Central memory CD8-positive, alpha-beta T cell (primary cell): ENCODE data around the gene AGA.

Experiments
- ATAC-seq: fragments of 150-1000 bp; cut with Tn5 transposase; replicated peaks from 2 replicates; pipeline ENCODE4 v1.10.0; 2022; ENCODE audit warnings: mild to moderate bottlenecking, moderate FRiP score, moderate number of reproducible peaks; ENCODE audit not compliant: poor library complexity, severe bottlenecking; ENCODE audit errors: extremely low read depth
- DNase-seq, 2 donors: peaks; one replicate each; pipeline ENCODE4 v3.0.0; 2021; ENCODE audit warnings: low spot score in 2 of 2
- H3K27ac Mint-ChIP-seq: one replicate; pipeline ENCODE4 v1.8.0; 2022; ENCODE audit warnings: low read depth, mild to moderate bottlenecking, moderate library complexity, mixed read lengths
- H3K27me3 Mint-ChIP-seq: one replicate; pipeline ENCODE4 v1.8.0; 2022; ENCODE audit warnings: mixed read lengths
- H3K36me3 Mint-ChIP-seq: one replicate; pipeline ENCODE4 v1.8.0; 2022; ENCODE audit warnings: mild to moderate bottlenecking, moderate library complexity, mixed read lengths; ENCODE audit not compliant: insufficient read depth
- H3K4me1 Mint-ChIP-seq: one replicate; pipeline ENCODE4 v1.8.0; 2022; ENCODE audit warnings: mixed read lengths
- H3K4me3 Mint-ChIP-seq: one replicate; pipeline ENCODE4 v1.8.0; 2022; ENCODE audit warnings: mild to moderate bottlenecking, moderate library complexity, mixed read lengths
- H3K9me3 Mint-ChIP-seq: one replicate; pipeline ENCODE4 v1.8.0; 2022; ENCODE audit warnings: mixed read lengths

Gene AGA

DNA sequence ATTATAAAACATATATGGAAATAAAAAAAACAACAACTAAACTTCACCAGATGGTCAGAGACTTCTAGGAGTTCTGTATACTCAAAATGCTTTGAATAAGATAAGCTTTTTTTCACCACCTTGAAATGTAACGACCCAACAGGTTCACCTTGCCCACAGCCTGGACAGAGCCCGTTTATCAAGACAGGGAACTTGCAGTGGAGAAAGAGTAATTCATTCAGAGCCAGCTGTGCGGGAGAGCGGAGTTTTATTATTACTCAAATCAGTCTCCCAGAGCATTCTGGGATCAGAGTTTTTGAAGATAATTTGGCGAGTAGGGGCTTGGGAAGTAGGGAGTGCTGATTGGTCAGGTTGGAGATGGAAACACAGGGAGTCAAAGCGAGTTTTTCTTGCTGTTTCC is 38.5 kb downstream of the AGA start:
- no peak for ATAC-seq
- Mint-ChIP-seq H3K27me3 (no peaks in the 10 kb centered on the region), H3K9me3 (no peaks in the 10 kb centered on the region), H3K4me3 (no peak overlapping the region), H3K36me3 (peaks cover 3% of the 10 kb centered on the region), H3K4me1 (peaks cover 43% of the 10 kb centered on the region), H3K27ac (no peak overlapping the region)
- no peak for DNase-seq

GRCh38 chr4:177401658-177402273 is 40.5 kb downstream of the AGA start:
- Mint-ChIP-seq H3K27ac (peak overlapping the region; percentile 71), H3K9me3 (no peaks in the 10 kb centered on the region), H3K27me3 (no peaks in the 10 kb centered on the region), H3K36me3 (peaks cover 5% of the 10 kb centered on the region), H3K4me3 (peak overlapping the region; percentile 56), H3K4me1 (peaks cover 43% of the 10 kb centered on the region)
- no peak for DNase-seq
- peak; percentile 52 for ATAC-seq

DNA sequence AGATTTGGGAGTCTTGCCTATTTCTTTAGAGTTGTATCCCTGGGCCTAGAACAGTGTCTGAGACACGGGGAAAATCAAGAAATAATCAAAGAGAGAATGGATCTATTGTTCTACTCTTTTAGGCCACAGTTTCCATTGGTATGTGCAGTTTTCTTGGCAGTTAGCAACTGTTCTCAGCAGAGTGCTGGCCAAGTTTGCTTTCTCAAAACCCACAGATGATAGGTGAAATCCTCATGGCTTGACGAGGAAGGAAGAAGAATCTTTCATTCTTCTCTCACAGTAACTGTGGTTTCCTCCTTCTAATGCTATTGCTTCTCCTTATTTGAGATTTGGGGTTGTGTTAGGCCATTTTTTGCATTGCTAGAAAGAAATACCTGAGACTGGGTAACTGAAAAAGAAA is 42.2 kb downstream of the AGA start:
- Mint-ChIP-seq H3K4me3 (peak overlapping the region; percentile 48), H3K27ac (peak overlapping the region; percentile 89), H3K9me3 (no peaks in the 10 kb centered on the region), H3K4me1 (peaks cover 43% of the 10 kb centered on the region), H3K27me3 (no peaks in the 10 kb centered on the region), H3K36me3 (peaks cover 5% of the 10 kb centered on the region)
- no peak for DNase-seq
- ATAC-seq: no peak

- ATAC-seq: no peak
- H3K36me3 Mint-ChIP-seq: peaks cover 6% of the 10 kb centered on the region
Observed at GRCh38 chr4:177396352-177396751, 45.9 kb downstream of the AGA start.

GRCh38 chr4:177393236-177393635 is 49.0 kb downstream of the AGA start:
- no peak for DNase-seq
- H3K9me3 Mint-ChIP-seq: no peaks in the 10 kb centered on the region
- ATAC-seq: peak; percentile 67
- H3K4me3 Mint-ChIP-seq: no peak overlapping the region
- H3K27ac Mint-ChIP-seq: no peak overlapping the region
- H3K4me1 Mint-ChIP-seq: peaks cover 14% of the 10 kb centered on the region
- H3K27me3 Mint-ChIP-seq: no peaks in the 10 kb centered on the region
- peaks cover 1% of the 10 kb centered on the region for H3K36me3 Mint-ChIP-seq

More at GRCh38 chr4:177396352-177396751, 45.9 kb downstream of the AGA start:
- no peak for DNase-seq
- Mint-ChIP-seq H3K27me3 (no peaks in the 10 kb centered on the region), H3K4me3 (no peak overlapping the region), H3K27ac (no peak overlapping the region), H3K4me1 (peaks cover 30% of the 10 kb centered on the region), H3K9me3 (no peaks in the 10 kb centered on the region)

- no peak overlapping the region for H3K27ac Mint-ChIP-seq
- peaks cover 1% of the 10 kb centered on the region for H3K36me3 Mint-ChIP-seq
- ATAC-seq: no peak
- no peak for DNase-seq
- H3K4me1 Mint-ChIP-seq: peaks cover 14% of the 10 kb centered on the region
- no peaks in the 10 kb centered on the region for H3K27me3 Mint-ChIP-seq
- H3K4me3 Mint-ChIP-seq: no peak overlapping the region
- H3K9me3 Mint-ChIP-seq: no peaks in the 10 kb centered on the region
Observed at GRCh38 chr4:177391953-177392352, 50.3 kb downstream of the AGA start.

- ATAC-seq: no peak
- no peaks in the 10 kb centered on the region for H3K9me3 Mint-ChIP-seq
- H3K4me3 Mint-ChIP-seq: no peak overlapping the region
- no peak for DNase-seq
- H3K4me1 Mint-ChIP-seq: peaks cover 14% of the 10 kb centered on the region
- H3K36me3 Mint-ChIP-seq: peaks cover 1% of the 10 kb centered on the region
- no peaks in the 10 kb centered on the region for H3K27me3 Mint-ChIP-seq
- no peak overlapping the region for H3K27ac Mint-ChIP-seq
Observed at GRCh38 chr4:177391287-177391686, 51.0 kb downstream of the AGA start.

DNA sequence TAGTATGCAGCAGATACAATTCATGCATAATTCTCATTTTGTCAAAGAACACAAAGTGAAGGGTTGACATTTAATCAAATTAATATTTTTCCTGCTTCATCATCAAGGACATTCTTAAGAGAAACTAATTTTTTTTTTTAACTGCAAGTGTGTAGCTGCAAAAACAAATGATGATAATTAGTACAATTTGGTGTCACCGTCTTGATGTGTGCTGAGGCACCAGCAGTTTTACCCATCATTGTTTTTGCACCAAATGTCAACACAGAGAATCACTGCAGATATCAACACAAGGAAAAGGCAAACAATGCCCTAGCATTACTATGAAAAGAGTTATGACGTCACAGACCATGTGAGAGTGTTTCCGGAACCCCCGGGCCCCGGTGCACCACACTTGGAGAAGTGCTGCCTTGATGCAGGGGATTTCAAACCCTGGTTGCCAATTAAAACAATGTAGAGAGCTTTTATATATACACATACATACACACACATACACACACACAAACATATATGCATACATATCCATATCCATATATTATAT is 55.9 kb downstream of the AGA start:
- Mint-ChIP-seq H3K4me3 (no peak overlapping the region), H3K27me3 (peaks cover 28% of the 10 kb centered on the region), H3K27ac (no peak overlapping the region), H3K4me1 (peaks cover 5% of the 10 kb centered on the region), H3K9me3 (no peaks in the 10 kb centered on the region), H3K36me3 (no peaks in the 10 kb centered on the region)
- ATAC-seq (no peak), DNase-seq (no peak)

DNA sequence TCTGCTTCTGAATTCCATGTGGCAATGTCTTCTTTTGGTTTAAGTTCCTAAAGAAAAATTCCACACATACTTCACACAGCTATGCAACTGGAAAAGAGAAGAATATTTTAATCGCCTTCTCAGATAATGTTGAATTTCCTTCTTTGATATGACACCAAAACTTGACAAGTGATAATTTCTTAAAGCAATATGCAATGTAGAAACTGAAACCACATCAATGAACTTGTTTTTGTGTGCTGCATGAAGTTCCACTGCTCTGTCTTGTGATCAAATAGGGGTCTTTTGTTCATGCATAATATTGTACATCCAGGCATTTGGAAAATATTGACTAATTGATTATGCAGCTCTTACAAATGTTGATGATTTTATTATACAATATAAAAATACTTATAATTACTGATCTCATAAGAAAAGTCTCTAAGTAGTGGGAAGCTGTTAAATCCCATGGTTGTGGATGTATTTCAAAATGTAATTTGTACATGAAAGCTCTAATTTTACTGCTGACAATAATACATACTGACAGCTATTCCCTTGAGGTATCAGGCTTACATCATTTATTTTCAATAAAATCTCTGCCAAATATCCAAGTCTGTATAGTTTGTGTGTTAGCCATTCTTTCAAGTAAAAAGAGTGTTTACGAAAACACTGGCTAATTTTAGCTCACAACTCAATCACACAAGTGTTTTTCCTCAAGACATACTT is 56.5 kb downstream of the AGA start:
- peaks cover 28% of the 10 kb centered on the region for H3K27me3 Mint-ChIP-seq
- no peaks in the 10 kb centered on the region for H3K9me3 Mint-ChIP-seq
- no peak for DNase-seq
- H3K36me3 Mint-ChIP-seq: no peaks in the 10 kb centered on the region
- no peak overlapping the region for H3K4me3 Mint-ChIP-seq
- peaks cover 5% of the 10 kb centered on the region for H3K4me1 Mint-ChIP-seq
- H3K27ac Mint-ChIP-seq: no peak overlapping the region
- no peak for ATAC-seq

GRCh38 chr4:177384856-177385397 is 57.3 kb downstream of the AGA start:
- Mint-ChIP-seq H3K9me3 (no peaks in the 10 kb centered on the region), H3K27ac (no peak overlapping the region), H3K4me1 (no peaks in the 10 kb centered on the region), H3K27me3 (peaks cover 28% of the 10 kb centered on the region), H3K4me3 (no peak overlapping the region), H3K36me3 (no peaks in the 10 kb centered on the region)
- DNase-seq: no peak
- no peak for ATAC-seq

DNA sequence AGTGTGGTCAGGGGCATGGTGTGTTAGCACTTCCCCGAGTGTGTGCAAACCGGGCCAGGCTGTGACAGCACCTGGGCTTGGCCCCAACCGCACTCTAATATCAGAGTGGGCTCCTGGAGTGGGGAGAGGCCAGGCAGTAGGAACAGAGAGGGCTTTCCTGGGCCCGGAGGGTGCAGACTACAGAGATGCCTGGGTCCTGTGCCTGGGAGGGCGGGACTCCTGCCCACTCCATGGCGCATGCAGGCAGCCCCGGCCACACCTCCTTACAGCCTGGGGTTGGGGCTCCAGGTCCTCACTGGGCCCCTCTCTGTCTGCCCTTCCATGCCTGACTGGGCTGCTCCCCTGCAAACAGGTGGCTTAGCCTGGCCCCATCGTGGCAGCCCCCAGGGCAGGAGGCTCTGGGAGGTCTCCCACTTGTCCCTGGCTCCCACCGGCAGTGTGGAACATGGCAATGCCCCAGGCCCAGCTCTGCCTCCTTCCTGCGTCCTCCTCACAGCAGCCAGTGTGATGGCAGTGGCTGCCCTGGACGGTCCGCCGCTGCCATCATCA is 60.4 kb downstream of the AGA start:
- Mint-ChIP-seq H3K4me1 (no peaks in the 10 kb centered on the region), H3K9me3 (no peaks in the 10 kb centered on the region), H3K27ac (no peak overlapping the region), H3K4me3 (no peak overlapping the region), H3K27me3 (peaks cover 40% of the 10 kb centered on the region), H3K36me3 (no peaks in the 10 kb centered on the region)
- DNase-seq (no peak), ATAC-seq (no peak)
